Measurements from ENCODE around the gene NBAS. TPM values are rescaled to one million over a fixed set of nuclear protein-coding genes. Genes with fewer than 3 reads are reported as not detected.

NBAS gene
- total and polyA plus RNA-seq, 7 donors = 19.5 to 52.8 (median 27.0) TPM

DNA sequence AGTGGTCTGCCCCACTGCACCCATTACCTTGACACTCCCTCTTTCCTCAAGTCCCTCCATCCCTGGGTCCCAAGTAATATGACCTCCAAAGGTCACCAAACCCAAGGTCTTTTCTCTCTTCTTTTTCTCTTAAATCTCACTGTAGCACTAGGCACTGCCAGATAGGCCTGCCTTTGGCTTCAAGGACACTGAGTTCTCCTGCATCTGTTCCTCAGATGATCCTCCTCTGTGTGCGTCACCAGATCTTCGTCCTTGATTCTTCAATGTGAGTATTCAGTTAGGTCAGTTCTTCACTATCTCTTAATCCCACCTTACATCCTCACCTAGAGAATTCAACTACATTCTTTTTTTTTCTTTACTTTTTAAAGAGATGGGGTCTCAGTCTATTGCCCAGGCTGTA lies 249.2 kb downstream of the NBAS start:
- intact Hi-C loops (cut with DNase I) = no loop called here
- ATAC-seq = no peak
- 78 to 93% (median 81%) methylated on average over 2 of the region's 2 CpGs for WGBS, 3 donors
- no peak overlapping the region for H3K4me3 ChIP-seq
- H3K27me3 ChIP-seq (ENCODE audit: insufficient read depth in 3 of 3, low read length in 2 of 3) = no peaks in the 10 kb centered on the region
- DNase-seq = no peak
- TF ChIP-seq, protein P1, sequence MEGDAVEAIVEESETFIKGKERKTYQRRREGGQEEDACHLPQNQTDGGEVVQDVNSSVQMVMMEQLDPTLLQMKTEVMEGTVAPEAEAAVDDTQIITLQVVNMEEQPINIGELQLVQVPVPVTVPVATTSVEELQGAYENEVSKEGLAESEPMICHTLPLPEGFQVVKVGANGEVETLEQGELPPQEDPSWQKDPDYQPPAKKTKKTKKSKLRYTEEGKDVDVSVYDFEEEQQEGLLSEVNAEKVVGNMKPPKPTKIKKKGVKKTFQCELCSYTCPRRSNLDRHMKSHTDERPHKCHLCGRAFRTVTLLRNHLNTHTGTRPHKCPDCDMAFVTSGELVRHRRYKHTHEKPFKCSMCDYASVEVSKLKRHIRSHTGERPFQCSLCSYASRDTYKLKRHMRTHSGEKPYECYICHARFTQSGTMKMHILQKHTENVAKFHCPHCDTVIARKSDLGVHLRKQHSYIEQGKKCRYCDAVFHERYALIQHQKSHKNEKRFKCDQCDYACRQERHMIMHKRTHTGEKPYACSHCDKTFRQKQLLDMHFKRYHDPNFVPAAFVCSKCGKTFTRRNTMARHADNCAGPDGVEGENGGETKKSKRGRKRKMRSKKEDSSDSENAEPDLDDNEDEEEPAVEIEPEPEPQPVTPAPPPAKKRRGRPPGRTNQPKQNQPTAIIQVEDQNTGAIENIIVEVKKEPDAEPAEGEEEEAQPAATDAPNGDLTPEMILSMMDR (IDR thresholded peaks at IDR 0.05) = no peak
- H3K36me3 ChIP-seq (ENCODE audit: insufficient read depth in 1 of 2, low read depth in 1 of 2) = peaks cover 0 to 14% of the 10 kb centered on the region in 2 donors
- H3K9me3 ChIP-seq = no peaks in the 10 kb centered on the region
- H3K27ac ChIP-seq = no peak overlapping the region
- no peaks in the 10 kb centered on the region for H3K4me1 ChIP-seq

GRCh38 chr2:15311201-15311907 lies 249.8 kb downstream of the NBAS start:
- TF ChIP-seq, protein P1 (IDR thresholded peaks at IDR 0.05) = no peak
- DNase-seq = no peak
- H3K9me3 ChIP-seq = no peaks in the 10 kb centered on the region
- no peaks in the 10 kb centered on the region for H3K27me3 ChIP-seq (ENCODE audit: insufficient read depth in 3 of 3, low read length in 2 of 3)
- no peak for ATAC-seq
- H3K27ac ChIP-seq = no peak overlapping the region
- 59 to 78% (median 62%) methylated on average over 4 of the region's 4 CpGs for WGBS, 3 donors
- H3K4me1 ChIP-seq = no peaks in the 10 kb centered on the region
- no peak overlapping the region for H3K4me3 ChIP-seq
- intact Hi-C loops (cut with DNase I) = no loop called here
- H3K36me3 ChIP-seq (ENCODE audit: insufficient read depth in 1 of 2, low read depth in 1 of 2) = peaks cover 0 to 19% of the 10 kb centered on the region in 2 donors

- H3K9me3 ChIP-seq = no peaks in the 10 kb centered on the region
- H3K27me3 ChIP-seq (ENCODE audit: insufficient read depth in 3 of 3, low read length in 2 of 3) = no peaks in the 10 kb centered on the region
- H3K27ac ChIP-seq = no peak overlapping the region
- no peak overlapping the region for H3K4me3 ChIP-seq
- 50 to 71% (median 70%) methylated on average over 2 of the region's 2 CpGs for WGBS, 3 donors
- ATAC-seq (no peak), DNase-seq (no peak)
- TF ChIP-seq, protein P1 (IDR thresholded peaks at IDR 0.05) = no peak
- intact Hi-C loops (cut with DNase I) = no loop called here
- H3K36me3 ChIP-seq (ENCODE audit: insufficient read depth in 1 of 2, low read depth in 1 of 2) = peaks cover 2 to 26% of the 10 kb centered on the region in 2 donors
- no peaks in the 10 kb centered on the region for H3K4me1 ChIP-seq
Observed at GRCh38 chr2:15307526-15307925, 253.6 kb downstream of the NBAS start.

GRCh38 chr2:15306706-15307105 lies 254.4 kb downstream of the NBAS start:
- peaks cover 2 to 28% of the 10 kb centered on the region in 2 donors for H3K36me3 ChIP-seq (ENCODE audit: insufficient read depth in 1 of 2, low read depth in 1 of 2)
- H3K4me1 ChIP-seq = no peaks in the 10 kb centered on the region
- WGBS, 3 donors = 83 to 89% (median 88%) methylated on average over 3 of the region's 3 CpGs
- H3K27ac ChIP-seq = no peak overlapping the region
- H3K9me3 ChIP-seq = no peaks in the 10 kb centered on the region
- H3K4me3 ChIP-seq = no peak overlapping the region
- TF ChIP-seq, protein P1 (IDR thresholded peaks at IDR 0.05) = no peak
- intact Hi-C loops (cut with DNase I) = no loop called here
- ATAC-seq (no peak), DNase-seq (no peak)
- H3K27me3 ChIP-seq (ENCODE audit: insufficient read depth in 3 of 3, low read length in 2 of 3) = no peaks in the 10 kb centered on the region

GRCh38 chr2:15303874-15304273 lies 257.3 kb downstream of the NBAS start:
- H3K27ac ChIP-seq = no peak overlapping the region
- ATAC-seq (no peak), DNase-seq (no peak)
- H3K36me3 ChIP-seq (ENCODE audit: insufficient read depth in 1 of 2, low read depth in 1 of 2) = peaks cover 2 to 28% of the 10 kb centered on the region in 2 donors
- H3K9me3 ChIP-seq = no peaks in the 10 kb centered on the region
- no peaks in the 10 kb centered on the region for H3K27me3 ChIP-seq (ENCODE audit: insufficient read depth in 3 of 3, low read length in 2 of 3)
- WGBS, 3 donors = 83 to 93% (median 86%) methylated on average over 2 of the region's 2 CpGs
- H3K4me1 ChIP-seq = no peaks in the 10 kb centered on the region
- intact Hi-C loops (cut with DNase I) = no loop called here
- TF ChIP-seq, protein P1 (IDR thresholded peaks at IDR 0.05) = no peak
- no peak overlapping the region for H3K4me3 ChIP-seq

All from psoas muscle (tissue), 8 donors.